Left lung (tissue), 10 donors: ENCODE data around the gene SDCCAG8. TPM values are rescaled to one million over a fixed set of nuclear protein-coding genes. Genes with fewer than 3 reads are reported as not detected.
A peak's percentile ranks its signal among the peaks of the same experiment; 100 is the strongest.

Source experiments
- ATAC-seq: fragments of 200-7000 bp; cut with Tn5 transposase; one replicate; pipeline ENCODE4 v1.9.1; 2020; ENCODE audit warnings: moderate library complexity
- DNase-seq, 4 donors: peaks; one replicate each; pipeline ENCODE4 v3.0.0-alpha.2; 2013 to 2020
- H3K27ac ChIP-seq, 2 donors: fragments of 200-600 bp; sonication (generic) in 1 of 2; one replicate each; pipeline versions ENCODE4 v1.5.0 to v1.8.0; 2020 to 2021
- H3K27me3 ChIP-seq, 2 donors: fragments of 200-600 bp; sonication (generic) in 1 of 2; one replicate each; pipeline versions ENCODE4 v1.5.0 to v1.8.0; 2020 to 2021
- H3K36me3 ChIP-seq, 2 donors: fragments of 200-600 bp; sonication (generic) in 1 of 2; one replicate each; pipeline versions ENCODE4 v1.5.0 to v1.8.0; 2020 to 2021
- H3K4me1 ChIP-seq, 2 donors: fragments of 200-600 bp; one replicate each; pipeline ENCODE4 v1.8.0; 2021
- H3K4me3 ChIP-seq, 2 donors: fragments of 200-600 bp; sonication (generic) in 1 of 2; one replicate each; pipeline versions ENCODE4 v1.5.0 to v1.8.0; 2020 to 2021; ENCODE audit warnings: mild to moderate bottlenecking in 1 of 2
- H3K9me3 ChIP-seq, 2 donors: fragments of 200-600 bp; sonication (generic) in 1 of 2; one replicate each; pipeline versions ENCODE4 v1.5.0 to v1.8.0; 2020 to 2021
- intact Hi-C, 2 donors: fragments of 100-400 bp; cut with DNase I; formaldehyde crosslinking; loops; one replicate each; pipeline versions ENCODE4 v1.11.2 to v1.14.2; 2022
- polyA plus RNA-seq, 6 donors: library from polyadenylated mRNA; unstranded; fragments of 120-200 nt; gene quantifications; one replicate each; pipeline ENCODE4 v1.2.1, GENCODE V29; 2013; ENCODE audit not compliant: insufficient read length in 6 of 6
- total RNA-seq, 2 donors: library from RNA; stranded (reverse); fragmentation: NEBNext Ultra II Directional; extraction: Animal tissue kit (Norgen Biotek cat#: 25700); gene quantifications; one replicate each; pipeline ENCODE4 v1.2.1, GENCODE V29; 2021
- TF ChIP-seq, protein P1 (sequence below), 2 donors: fragments of 200-600 bp; sonication (generic) in 1 of 2; IDR thresholded peaks; one replicate each; pipeline versions ENCODE4 v1.5.0 to v1.8.0; 2021; ENCODE audit warnings: antibody characterized with exemption in 2 of 2
- donor health status: DM: no; HTN: yes; CAD: no.
- donor health status: DM: no; HTN: no; CAD: no.

Gene SDCCAG8
- total and polyA plus RNA-seq, 8 donors = 36.6 to 83.7 (median 44.6) TPM

DNA sequence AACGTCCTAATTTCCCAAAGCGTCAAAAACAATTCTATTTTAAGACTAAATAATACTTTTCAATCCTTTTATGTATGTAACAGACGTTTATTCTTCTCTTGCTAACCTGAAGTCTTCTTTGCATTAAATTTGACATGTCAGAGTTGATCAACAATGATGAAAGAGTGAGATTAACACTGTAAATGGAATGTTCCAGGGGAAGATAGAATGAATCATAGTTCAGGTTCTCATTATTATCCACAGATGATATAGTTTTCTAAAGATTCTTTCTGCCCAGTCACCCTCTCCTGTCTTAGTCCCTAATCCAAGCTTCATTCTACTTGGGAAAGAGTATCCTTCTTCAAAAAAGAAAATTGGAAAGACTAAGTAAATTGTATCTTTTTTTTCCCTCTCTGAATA lies 38.9 kb downstream of the SDCCAG8 start:
- TF ChIP-seq, protein P1, sequence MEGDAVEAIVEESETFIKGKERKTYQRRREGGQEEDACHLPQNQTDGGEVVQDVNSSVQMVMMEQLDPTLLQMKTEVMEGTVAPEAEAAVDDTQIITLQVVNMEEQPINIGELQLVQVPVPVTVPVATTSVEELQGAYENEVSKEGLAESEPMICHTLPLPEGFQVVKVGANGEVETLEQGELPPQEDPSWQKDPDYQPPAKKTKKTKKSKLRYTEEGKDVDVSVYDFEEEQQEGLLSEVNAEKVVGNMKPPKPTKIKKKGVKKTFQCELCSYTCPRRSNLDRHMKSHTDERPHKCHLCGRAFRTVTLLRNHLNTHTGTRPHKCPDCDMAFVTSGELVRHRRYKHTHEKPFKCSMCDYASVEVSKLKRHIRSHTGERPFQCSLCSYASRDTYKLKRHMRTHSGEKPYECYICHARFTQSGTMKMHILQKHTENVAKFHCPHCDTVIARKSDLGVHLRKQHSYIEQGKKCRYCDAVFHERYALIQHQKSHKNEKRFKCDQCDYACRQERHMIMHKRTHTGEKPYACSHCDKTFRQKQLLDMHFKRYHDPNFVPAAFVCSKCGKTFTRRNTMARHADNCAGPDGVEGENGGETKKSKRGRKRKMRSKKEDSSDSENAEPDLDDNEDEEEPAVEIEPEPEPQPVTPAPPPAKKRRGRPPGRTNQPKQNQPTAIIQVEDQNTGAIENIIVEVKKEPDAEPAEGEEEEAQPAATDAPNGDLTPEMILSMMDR (IDR thresholded peaks at IDR 0.05) = no peak
- ATAC-seq = no peak
- Histone ChIP-seq H3K4me1 (no peaks in the 10 kb centered on the region), H3K36me3 (peaks cover 0 to 43% of the 10 kb centered on the region in 2 donors), H3K27ac (no peak overlapping the region), H3K4me3 (no peak overlapping the region), H3K27me3 (no peaks in the 10 kb centered on the region), H3K9me3 (peaks cover 0 to 7% of the 10 kb centered on the region in 2 donors)
- intact Hi-C loops = no loop called here
- DNase-seq = no peak

DNA sequence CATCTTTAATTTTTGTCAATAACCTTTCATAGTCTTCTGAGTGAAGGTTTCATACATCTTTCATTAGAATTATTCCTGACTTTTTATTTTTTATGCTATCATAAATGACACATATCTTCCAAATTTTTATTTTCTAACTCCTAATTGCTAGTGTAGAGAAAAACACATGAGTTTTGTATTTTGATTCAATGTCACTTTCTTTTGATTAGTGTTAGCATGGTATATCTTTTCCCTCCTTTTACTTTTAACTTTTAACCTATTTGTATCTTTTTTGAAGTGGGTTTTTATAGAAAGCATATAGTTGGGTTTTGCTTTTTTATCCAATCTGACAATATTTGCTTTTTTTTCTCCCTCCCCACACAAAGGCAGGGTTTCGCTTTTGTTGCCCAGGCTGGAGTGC lies 43.2 kb downstream of the SDCCAG8 start:
- Histone ChIP-seq H3K4me1 (peaks cover 0 to 15% of the 10 kb centered on the region in 2 donors), H3K27me3 (no peaks in the 10 kb centered on the region), H3K36me3 (peaks cover 0 to 22% of the 10 kb centered on the region in 2 donors), H3K4me3 (no peak overlapping the region), H3K9me3 (no peaks in the 10 kb centered on the region), H3K27ac (no peak overlapping the region)
- intact Hi-C loops = no loop called here
- DNase-seq = no peak
- no peak for ATAC-seq
- TF ChIP-seq, protein P1 (IDR thresholded peaks at IDR 0.05) = no peak

DNA sequence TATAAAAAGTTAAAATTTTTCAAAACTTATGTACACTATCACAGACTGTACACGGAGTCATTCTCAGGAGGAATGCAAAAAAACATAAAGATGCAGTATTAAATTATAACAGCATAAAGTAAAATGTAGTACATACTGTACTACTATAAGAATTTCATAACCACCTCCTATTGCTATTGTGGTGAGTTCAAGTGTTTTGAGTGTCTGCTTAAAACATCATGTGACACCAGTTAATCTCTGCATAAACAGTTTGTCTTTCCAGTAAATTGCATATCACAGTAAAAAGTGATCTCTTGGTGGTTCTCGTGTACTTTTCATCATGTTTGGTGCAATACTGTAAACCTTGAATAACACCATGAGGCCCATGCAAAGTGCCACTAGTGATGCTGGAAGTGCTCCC lies 45.2 kb downstream of the SDCCAG8 start:
- Histone ChIP-seq H3K4me1 (peaks cover 0 to 15% of the 10 kb centered on the region in 2 donors), H3K27me3 (no peaks in the 10 kb centered on the region), H3K4me3 (no peak overlapping the region), H3K36me3 (peaks cover 0 to 27% of the 10 kb centered on the region in 2 donors), H3K9me3 (no peaks in the 10 kb centered on the region), H3K27ac (no peak overlapping the region)
- DNase-seq (no peak), ATAC-seq (peak; percentile 88)
- TF ChIP-seq, protein P1 (IDR thresholded peaks at IDR 0.05) = no peak
- intact Hi-C loops = no loop called here

DNA sequence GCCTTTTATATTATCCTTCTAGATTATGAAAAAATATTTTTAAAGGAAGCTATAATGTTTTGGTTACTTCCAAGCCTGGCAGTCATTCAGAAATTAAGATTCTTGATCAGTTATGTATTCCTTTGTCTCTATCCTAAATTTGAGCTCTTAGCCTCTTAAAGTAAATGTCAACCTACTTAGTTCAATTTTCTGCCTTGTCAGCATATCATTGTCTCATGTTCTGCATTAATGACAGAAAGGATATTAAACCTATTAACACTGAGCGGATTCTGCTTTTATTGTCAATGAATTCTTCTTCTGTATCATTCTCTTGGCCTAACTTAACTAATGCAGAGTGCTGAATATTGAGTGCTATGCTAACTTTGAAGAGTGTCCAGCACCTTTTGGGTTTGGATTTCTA lies 56.0 kb downstream of the SDCCAG8 start:
- H3K27me3 ChIP-seq = no peaks in the 10 kb centered on the region
- TF ChIP-seq, protein P1 (IDR thresholded peaks at IDR 0.05) = no peak
- H3K4me1 ChIP-seq = peaks cover 0 to 22% of the 10 kb centered on the region in 2 donors
- intact Hi-C loops = no loop called here
- peaks cover 0 to 35% of the 10 kb centered on the region in 2 donors for H3K36me3 ChIP-seq
- no peaks in the 10 kb centered on the region for H3K9me3 ChIP-seq
- no peak overlapping the region for H3K4me3 ChIP-seq
- DNase-seq = no peak
- no peak for ATAC-seq
- H3K27ac ChIP-seq = no peak overlapping the region

DNA sequence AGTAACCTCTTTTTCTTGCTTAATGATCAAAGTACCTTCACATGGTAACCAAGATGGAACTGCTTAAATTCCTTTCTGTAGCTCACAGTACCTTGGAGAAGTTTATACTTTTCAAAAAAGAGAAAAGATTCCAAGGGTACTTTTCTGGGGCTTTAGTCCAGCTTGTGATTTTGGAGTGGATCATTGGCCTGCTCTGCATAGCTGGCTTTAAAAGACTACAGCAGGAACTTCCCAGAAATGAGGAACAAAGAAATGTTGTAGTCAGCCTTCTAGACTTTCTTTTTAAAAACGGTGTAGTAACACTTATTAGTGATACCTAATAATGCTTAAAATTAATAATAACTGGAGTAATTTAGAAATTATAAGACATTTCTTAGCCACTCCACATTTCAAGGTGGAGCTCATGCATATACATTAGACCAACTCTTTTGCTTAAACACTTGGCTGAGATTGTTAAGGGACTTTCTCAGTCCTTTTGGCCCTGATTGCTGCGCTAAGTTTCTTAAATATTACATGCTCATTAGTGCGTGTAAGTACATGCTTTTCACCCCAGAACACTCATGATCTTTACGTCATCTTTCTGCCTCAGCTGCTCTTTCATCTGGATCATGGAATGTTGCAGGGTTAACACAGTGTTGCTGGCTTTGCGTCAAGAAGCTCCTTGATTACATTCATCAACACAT lies 57.3 kb downstream of the SDCCAG8 start:
- H3K9me3 ChIP-seq = no peaks in the 10 kb centered on the region
- intact Hi-C loops = no loop called here
- H3K4me3 ChIP-seq = no peak overlapping the region
- H3K4me1 ChIP-seq = peaks cover 0 to 22% of the 10 kb centered on the region in 2 donors
- peaks cover 0 to 41% of the 10 kb centered on the region in 2 donors for H3K36me3 ChIP-seq
- ATAC-seq (peak; percentile 36), DNase-seq (no peak)
- TF ChIP-seq, protein P1 (IDR thresholded peaks at IDR 0.05) = no peak
- no peaks in the 10 kb centered on the region for H3K27me3 ChIP-seq
- H3K27ac ChIP-seq = peak overlapping the region; percentile 33 to 75
